ENCODE measurements around the gene AFM.

Gene AFM

DNA sequence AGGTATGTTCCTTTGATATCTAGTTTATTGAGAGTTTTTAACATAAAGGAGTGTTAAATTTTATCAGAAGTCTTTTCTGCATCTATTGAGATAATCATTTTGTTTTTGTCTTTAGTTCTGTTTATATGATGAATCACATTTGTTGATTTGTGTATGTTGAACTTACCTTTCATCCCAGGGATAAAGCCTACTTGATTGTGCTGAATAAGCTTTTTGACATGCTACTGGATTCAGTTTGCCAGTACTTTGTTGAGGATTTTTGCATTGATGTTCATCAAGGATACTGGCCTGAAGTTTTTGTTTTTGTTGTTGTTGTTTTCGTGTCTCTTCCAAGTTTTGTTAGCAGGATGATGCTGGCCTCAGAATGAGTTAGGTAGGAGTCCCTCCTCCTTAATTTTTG, 10.8 kb upstream of the AFM start:
- no peaks in the 10 kb centered on the region for H3K27me3 ChIP-seq (replicated peaks; ENCODE audit: control insufficient read depth, insufficient read depth, low read length)
- no peak overlapping the region for H3K4me3 ChIP-seq (replicated peaks; ENCODE audit: low read depth, low read length)
- H3K36me3 ChIP-seq (ENCODE audit: control insufficient read depth, insufficient read depth, low read length), result no peaks in the 10 kb centered on the region
- no peak for TF ChIP-seq CTCF (IDR thresholded peaks at IDR 0.05; ENCODE audit: insufficient read depth, low read length, poor library complexity, severe bottlenecking)
- DNase-seq (ENCODE audit: extremely low read depth, insufficient read length), result no peak

GRCh38 chr4:73477176-73477575, 4.4 kb upstream of the AFM start:
- H3K27me3 ChIP-seq (replicated peaks; ENCODE audit: control insufficient read depth, insufficient read depth, low read length), result no peaks in the 10 kb centered on the region
- no peaks in the 10 kb centered on the region for H3K36me3 ChIP-seq (ENCODE audit: control insufficient read depth, insufficient read depth, low read length)
- TF ChIP-seq CTCF (IDR thresholded peaks at IDR 0.05; ENCODE audit: insufficient read depth, low read length, poor library complexity, severe bottlenecking), result no peak
- DNase-seq (ENCODE audit: extremely low read depth, insufficient read length), result no peak
- H3K4me3 ChIP-seq (replicated peaks; ENCODE audit: low read depth, low read length), result no peak overlapping the region

GRCh38 chr4:73479323-73479722, 2.2 kb upstream of the AFM start:
- TF ChIP-seq CTCF (IDR thresholded peaks at IDR 0.05; ENCODE audit: insufficient read depth, low read length, poor library complexity, severe bottlenecking), result no peak
- H3K27me3 ChIP-seq (replicated peaks; ENCODE audit: control insufficient read depth, insufficient read depth, low read length), result no peaks in the 10 kb centered on the region
- H3K4me3 ChIP-seq (replicated peaks; ENCODE audit: low read depth, low read length), result no peak overlapping the region
- DNase-seq (ENCODE audit: extremely low read depth, insufficient read length), result no peak
- no peaks in the 10 kb centered on the region for H3K36me3 ChIP-seq (ENCODE audit: control insufficient read depth, insufficient read depth, low read length)

DNA sequence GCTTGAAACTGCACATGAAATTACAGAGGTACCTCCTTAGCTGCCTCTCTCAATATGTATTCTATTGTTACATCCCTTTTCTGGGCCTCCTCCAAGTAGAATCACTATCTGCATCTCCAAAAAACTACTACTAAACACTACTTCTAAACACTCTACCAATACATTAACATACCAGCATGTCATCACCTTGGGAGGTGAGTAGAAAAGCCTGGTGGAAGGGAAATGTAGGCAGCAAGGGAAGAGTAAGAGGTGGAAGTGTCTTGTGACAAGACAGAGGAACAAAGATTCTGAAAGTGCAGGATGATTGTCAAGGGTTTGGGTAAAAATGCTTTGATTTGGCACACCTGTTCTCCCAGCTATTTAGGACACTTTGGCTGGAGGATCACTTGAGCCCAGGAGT, 3.5 kb downstream of the AFM start:
- Histone ChIP-seq H3K36me3 (ENCODE audit: control insufficient read depth, insufficient read depth, low read length) (no peaks in the 10 kb centered on the region), H3K27me3 (replicated peaks; ENCODE audit: control insufficient read depth, insufficient read depth, low read length) (no peaks in the 10 kb centered on the region), H3K4me3 (replicated peaks; ENCODE audit: low read depth, low read length) (no peak overlapping the region)
- TF ChIP-seq CTCF (IDR thresholded peaks at IDR 0.05; ENCODE audit: insufficient read depth, low read length, poor library complexity, severe bottlenecking), result no peak
- DNase-seq (ENCODE audit: extremely low read depth, insufficient read length), result no peak

DNA sequence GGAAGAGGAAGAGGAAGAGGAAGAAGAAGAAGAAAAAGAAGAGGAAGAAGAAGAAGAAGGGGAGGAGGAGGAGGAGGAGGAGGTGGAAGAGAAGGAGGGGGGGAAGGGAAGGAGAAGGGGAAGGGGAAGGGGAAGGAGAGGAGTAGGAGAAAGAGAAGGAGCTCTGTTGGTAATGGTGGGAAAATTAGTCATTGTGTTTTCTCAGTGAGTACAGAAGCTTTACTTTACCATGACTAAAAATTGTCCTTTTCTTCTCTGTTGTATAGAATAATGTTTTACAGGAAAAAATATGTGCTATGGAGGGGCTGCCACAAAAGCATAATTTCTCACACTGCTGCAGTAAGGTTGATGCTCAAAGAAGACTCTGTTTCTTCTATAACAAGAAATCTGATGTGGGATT, 4.1 kb downstream of the AFM start:
- Histone ChIP-seq H3K27me3 (replicated peaks; ENCODE audit: control insufficient read depth, insufficient read depth, low read length) (no peaks in the 10 kb centered on the region), H3K36me3 (ENCODE audit: control insufficient read depth, insufficient read depth, low read length) (no peaks in the 10 kb centered on the region), H3K4me3 (replicated peaks; ENCODE audit: low read depth, low read length) (no peak overlapping the region)
- TF ChIP-seq CTCF (IDR thresholded peaks at IDR 0.05; ENCODE audit: insufficient read depth, low read length, poor library complexity, severe bottlenecking), result no peak
- DNase-seq (ENCODE audit: extremely low read depth, insufficient read length), result no peak

GRCh38 chr4:73486497-73486896, 5.0 kb downstream of the AFM start:
- H3K4me3 ChIP-seq (replicated peaks; ENCODE audit: low read depth, low read length), result no peak overlapping the region
- H3K27me3 ChIP-seq (replicated peaks; ENCODE audit: control insufficient read depth, insufficient read depth, low read length), result no peaks in the 10 kb centered on the region
- DNase-seq (ENCODE audit: extremely low read depth, insufficient read length), result no peak
- H3K36me3 ChIP-seq (ENCODE audit: control insufficient read depth, insufficient read depth, low read length), result no peaks in the 10 kb centered on the region
- no peak for TF ChIP-seq CTCF (IDR thresholded peaks at IDR 0.05; ENCODE audit: insufficient read depth, low read length, poor library complexity, severe bottlenecking)
